A549 (cell line): ENCODE results near the gene ARHGEF7.

ENCODE experiments used
- EHMT2 ChIP-seq: fragments of 200-600 bp; sonication (generic); IDR thresholded peaks from 2 replicates; pipeline ENCODE4 v1.6.1; 2016; ENCODE audit warnings: antibody characterized with exemption, low read depth, mild to moderate bottlenecking, moderate library complexity
- EP300 ChIP-seq, 2 experiments: fragments of >200 bp; sonication (Bioruptor Twin); formaldehyde crosslinking; IDR thresholded peaks; 2 replicates in 1 of 2; 3 replicates in 1 of 2; pipeline ENCODE4 v1.6.1; 2016 to 2017
- MAX ChIP-seq: IDR thresholded peaks from 2 replicates; pipeline ENCODE4 v1.6.1; 2012
- RCOR1 ChIP-seq: fragments of 150-350 bp; IDR thresholded peaks from 2 replicates; pipeline ENCODE4 v1.6.1; 2014; ENCODE audit warnings: antibody characterized with exemption, low read length, low read depth
- TF ChIP-seq, protein P1 (sequence below): fragments of 200-600 bp; sonication (generic); IDR thresholded peaks from 2 replicates; pipeline ENCODE4 v1.6.1; 2016; ENCODE audit warnings: antibody characterized with exemption, mild to moderate bottlenecking, moderate library complexity
- TF ChIP-seq, protein P2 (sequence below): fragments of >200 bp; sonication (Bioruptor Twin); formaldehyde crosslinking; IDR thresholded peaks from 3 replicates; pipeline ENCODE4 v1.5.1; 2016

DNA sequence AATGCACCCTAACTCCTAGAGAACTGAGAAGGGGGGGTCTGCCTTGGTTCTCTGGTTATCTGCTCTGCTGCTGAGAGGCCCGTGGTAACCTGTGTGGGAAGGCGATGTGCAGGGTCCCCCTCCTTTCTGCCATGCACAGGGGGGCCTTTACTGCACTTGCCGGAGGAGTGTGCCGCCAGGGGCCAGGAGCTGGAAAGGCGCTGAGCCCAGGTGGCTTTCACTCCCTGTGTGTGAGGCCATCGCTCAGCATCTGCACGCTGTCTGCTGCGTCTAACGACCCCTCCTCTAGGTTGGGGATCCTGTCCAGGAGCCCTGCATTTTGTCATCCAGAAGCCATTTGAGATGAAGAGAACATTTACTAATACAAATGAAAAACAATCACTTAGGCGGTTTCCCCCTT is 168.3 kb downstream of the ARHGEF7 start:
- TF ChIP-seq, protein P1, sequence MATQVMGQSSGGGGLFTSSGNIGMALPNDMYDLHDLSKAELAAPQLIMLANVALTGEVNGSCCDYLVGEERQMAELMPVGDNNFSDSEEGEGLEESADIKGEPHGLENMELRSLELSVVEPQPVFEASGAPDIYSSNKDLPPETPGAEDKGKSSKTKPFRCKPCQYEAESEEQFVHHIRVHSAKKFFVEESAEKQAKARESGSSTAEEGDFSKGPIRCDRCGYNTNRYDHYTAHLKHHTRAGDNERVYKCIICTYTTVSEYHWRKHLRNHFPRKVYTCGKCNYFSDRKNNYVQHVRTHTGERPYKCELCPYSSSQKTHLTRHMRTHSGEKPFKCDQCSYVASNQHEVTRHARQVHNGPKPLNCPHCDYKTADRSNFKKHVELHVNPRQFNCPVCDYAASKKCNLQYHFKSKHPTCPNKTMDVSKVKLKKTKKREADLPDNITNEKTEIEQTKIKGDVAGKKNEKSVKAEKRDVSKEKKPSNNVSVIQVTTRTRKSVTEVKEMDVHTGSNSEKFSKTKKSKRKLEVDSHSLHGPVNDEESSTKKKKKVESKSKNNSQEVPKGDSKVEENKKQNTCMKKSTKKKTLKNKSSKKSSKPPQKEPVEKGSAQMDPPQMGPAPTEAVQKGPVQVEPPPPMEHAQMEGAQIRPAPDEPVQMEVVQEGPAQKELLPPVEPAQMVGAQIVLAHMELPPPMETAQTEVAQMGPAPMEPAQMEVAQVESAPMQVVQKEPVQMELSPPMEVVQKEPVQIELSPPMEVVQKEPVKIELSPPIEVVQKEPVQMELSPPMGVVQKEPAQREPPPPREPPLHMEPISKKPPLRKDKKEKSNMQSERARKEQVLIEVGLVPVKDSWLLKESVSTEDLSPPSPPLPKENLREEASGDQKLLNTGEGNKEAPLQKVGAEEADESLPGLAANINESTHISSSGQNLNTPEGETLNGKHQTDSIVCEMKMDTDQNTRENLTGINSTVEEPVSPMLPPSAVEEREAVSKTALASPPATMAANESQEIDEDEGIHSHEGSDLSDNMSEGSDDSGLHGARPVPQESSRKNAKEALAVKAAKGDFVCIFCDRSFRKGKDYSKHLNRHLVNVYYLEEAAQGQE, result no peak
- TF ChIP-seq MAX (no peak), EP300 (IDR thresholded peaks at IDR 0.05) (no peak), EHMT2 (no peak), RCOR1 (no peak)
- TF ChIP-seq, protein P2, sequence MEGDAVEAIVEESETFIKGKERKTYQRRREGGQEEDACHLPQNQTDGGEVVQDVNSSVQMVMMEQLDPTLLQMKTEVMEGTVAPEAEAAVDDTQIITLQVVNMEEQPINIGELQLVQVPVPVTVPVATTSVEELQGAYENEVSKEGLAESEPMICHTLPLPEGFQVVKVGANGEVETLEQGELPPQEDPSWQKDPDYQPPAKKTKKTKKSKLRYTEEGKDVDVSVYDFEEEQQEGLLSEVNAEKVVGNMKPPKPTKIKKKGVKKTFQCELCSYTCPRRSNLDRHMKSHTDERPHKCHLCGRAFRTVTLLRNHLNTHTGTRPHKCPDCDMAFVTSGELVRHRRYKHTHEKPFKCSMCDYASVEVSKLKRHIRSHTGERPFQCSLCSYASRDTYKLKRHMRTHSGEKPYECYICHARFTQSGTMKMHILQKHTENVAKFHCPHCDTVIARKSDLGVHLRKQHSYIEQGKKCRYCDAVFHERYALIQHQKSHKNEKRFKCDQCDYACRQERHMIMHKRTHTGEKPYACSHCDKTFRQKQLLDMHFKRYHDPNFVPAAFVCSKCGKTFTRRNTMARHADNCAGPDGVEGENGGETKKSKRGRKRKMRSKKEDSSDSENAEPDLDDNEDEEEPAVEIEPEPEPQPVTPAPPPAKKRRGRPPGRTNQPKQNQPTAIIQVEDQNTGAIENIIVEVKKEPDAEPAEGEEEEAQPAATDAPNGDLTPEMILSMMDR, result no peak
